NCI-H748 treated with DMSO at 0.1 percent for 48 hours (cell line): ENCODE measurements around the gene RASGRP2.

ENCODE experiments used
- DNase-seq: peaks from one replicate; lab custom pipeline; 2025; lab: John Stamatoyannopoulos, UW

The RASGRP2 gene

GRCh38 chr11:64743591-64744543, at the start of gene RASGRP2:
Gene RASGRP2 (minus strand): TSS chr11:64744142. CDS start chr11:64742866, 1,276 bp downstream.
- peak; percentile 27 for DNase-seq

GRCh38 chr11:64792482-64792881, 48.5 kb upstream of the RASGRP2 start:
- DNase-seq = no peak

- no peak for DNase-seq
Measured at GRCh38 chr11:64791781-64792291, 47.9 kb upstream of the RASGRP2 start.

- no peak for DNase-seq
Measured at GRCh38 chr11:64790205-64791095, 46.5 kb upstream of the RASGRP2 start.

GRCh38 chr11:64789331-64790204, 45.6 kb upstream of the RASGRP2 start:
- no peak for DNase-seq

GRCh38 chr11:64788321-64789215, 44.6 kb upstream of the RASGRP2 start:
- DNase-seq = no peak

- DNase-seq = no peak
Measured at GRCh38 chr11:64787526-64788320, 43.8 kb upstream of the RASGRP2 start.

- no peak for DNase-seq
Measured at GRCh38 chr11:64786308-64786707, 42.4 kb upstream of the RASGRP2 start.

- no peak for DNase-seq
Measured at GRCh38 chr11:64784813-64785581, 41.1 kb upstream of the RASGRP2 start.

- DNase-seq = peak; percentile 100
Measured at GRCh38 chr11:64778473-64779298, 34.7 kb upstream of the RASGRP2 start, which contains the start of gene SF1. Gene SF1 (minus strand): TSS chr11:64778542. CDS start chr11:64778392, 150 bp downstream.

GRCh38 chr11:64778223-64778472, 34.2 kb upstream of the RASGRP2 start:
- no peak for DNase-seq

- DNase-seq = peak; percentile 66
Measured at GRCh38 chr11:64777449-64778222, 33.7 kb upstream of the RASGRP2 start.

- no peak for DNase-seq
Measured at GRCh38 chr11:64776875-64777274, 32.9 kb upstream of the RASGRP2 start.

GRCh38 chr11:64776425-64776824, 32.5 kb upstream of the RASGRP2 start:
- no peak for DNase-seq

- DNase-seq = no peak
Measured at GRCh38 chr11:64774144-64774543, 30.2 kb upstream of the RASGRP2 start.

GRCh38 chr11:64772303-64773018, 28.5 kb upstream of the RASGRP2 start:
- no peak for DNase-seq

- no peak for DNase-seq
Measured at GRCh38 chr11:64771861-64772260, 27.9 kb upstream of the RASGRP2 start.
